ENCODE data around the gene ATP2A1. TPM values are rescaled to one million over a fixed set of nuclear protein-coding genes. Genes with fewer than 3 reads are reported as not detected.

The ATP2A1 gene
- total RNA-seq, 1 experiment from 2014 or later, result 10.7 TPM

DNA sequence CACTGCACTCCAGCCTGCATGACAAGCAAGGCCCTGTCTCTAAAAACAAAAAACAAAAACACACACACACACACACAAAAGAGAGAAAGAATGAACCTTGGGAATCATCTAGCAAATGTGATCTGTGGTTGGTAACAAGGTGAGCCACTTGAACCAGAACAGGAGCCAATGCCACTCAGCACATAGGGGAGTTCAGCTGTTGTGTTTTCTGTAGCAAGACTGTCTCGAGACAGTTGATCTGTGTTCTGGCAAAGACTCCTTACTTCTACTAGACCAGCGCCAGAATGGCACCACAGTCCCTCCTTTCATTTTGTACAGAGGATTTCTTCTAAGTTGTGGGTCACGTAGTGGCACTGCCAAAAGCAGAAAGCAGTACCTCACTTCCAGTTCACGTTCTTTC lies 20.7 kb downstream of the ATP2A1 start:
- Histone ChIP-seq H3K27ac (no peak overlapping the region), H4K20me1 (ENCODE audit: insufficient read depth) (no peaks in the 10 kb centered on the region)

DNA sequence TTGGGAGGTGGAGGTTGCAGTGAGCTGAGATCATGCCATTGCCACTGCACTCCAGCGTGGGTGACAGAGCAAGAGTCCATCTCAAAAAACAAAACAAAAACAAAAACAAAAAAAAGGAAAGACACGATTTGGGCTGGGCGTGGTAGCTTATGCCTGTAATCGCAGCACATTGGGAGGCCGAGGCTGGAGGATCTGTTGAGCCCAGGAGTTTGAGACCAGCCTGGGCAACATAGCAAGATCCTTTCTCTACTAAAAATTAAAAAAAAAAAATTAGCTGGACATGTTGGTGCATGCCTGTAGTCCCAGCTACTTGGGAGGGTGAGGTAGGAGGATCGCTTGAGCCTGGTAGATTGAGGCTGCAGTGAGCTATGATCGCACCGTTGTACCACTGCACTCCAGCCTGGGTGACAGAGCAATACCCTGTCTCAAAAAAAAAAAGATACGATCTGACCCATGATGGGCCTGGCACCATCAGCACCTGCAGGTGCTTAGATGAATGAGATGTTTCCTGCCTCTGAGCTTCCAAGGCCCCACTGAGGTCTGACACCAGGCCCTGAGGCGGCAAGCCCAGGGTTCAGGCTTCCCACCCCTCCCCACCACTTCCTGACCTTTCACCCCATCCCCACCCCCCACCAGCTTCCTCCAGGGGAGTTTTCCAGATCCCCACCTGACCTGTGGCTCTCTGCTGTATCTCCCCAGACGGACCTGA lies 21.7 kb downstream of the ATP2A1 start:
- H3K9me3 ChIP-seq (ENCODE audit: insufficient read depth, low read depth), result no peaks in the 10 kb centered on the region
- POLR2A ChIA-PET (ENCODE audit: unreplicated experiment), result interaction anchor here (0.6 kb wide), 1 partner anchor 26 kb away, joined by 5 read pairs; no protein-coding TSS in a partner anchor
- H3K9me2 ChIP-seq (ENCODE audit: insufficient read depth), result no peaks in the 10 kb centered on the region
- no peak overlapping the region for H3K4me2 ChIP-seq
- CTCF ChIA-PET, result interaction anchor here (0.7 kb wide), 1 partner anchor 45 kb away, joined by 6 read pairs; no protein-coding TSS in a partner anchor
- no peaks in the 10 kb centered on the region for H3K79me2 ChIP-seq (ENCODE audit: low read depth)
- H2AFZ ChIP-seq, result no peak overlapping the region
- TF ChIP-seq, protein P1, sequence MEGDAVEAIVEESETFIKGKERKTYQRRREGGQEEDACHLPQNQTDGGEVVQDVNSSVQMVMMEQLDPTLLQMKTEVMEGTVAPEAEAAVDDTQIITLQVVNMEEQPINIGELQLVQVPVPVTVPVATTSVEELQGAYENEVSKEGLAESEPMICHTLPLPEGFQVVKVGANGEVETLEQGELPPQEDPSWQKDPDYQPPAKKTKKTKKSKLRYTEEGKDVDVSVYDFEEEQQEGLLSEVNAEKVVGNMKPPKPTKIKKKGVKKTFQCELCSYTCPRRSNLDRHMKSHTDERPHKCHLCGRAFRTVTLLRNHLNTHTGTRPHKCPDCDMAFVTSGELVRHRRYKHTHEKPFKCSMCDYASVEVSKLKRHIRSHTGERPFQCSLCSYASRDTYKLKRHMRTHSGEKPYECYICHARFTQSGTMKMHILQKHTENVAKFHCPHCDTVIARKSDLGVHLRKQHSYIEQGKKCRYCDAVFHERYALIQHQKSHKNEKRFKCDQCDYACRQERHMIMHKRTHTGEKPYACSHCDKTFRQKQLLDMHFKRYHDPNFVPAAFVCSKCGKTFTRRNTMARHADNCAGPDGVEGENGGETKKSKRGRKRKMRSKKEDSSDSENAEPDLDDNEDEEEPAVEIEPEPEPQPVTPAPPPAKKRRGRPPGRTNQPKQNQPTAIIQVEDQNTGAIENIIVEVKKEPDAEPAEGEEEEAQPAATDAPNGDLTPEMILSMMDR (conservative IDR thresholded peaks at IDR 0.05), result no peak
- TF ChIP-seq EZH2 (IDR thresholded peaks at IDR 0.05; ENCODE audit: low read depth), result no peak
- BruUV-seq (replicated peaks), result no TSS peak
- no peaks in the 10 kb centered on the region; the same call in 1 of the 2 replicates for H3F3A ChIP-seq (ENCODE audit: insufficient read depth, low read depth)
- H3K27ac ChIP-seq, result no peak overlapping the region
- no peak for DNase-seq
- no peaks in the 10 kb centered on the region for H4K20me1 ChIP-seq (ENCODE audit: insufficient read depth)
- H3K36me3 ChIP-seq (ENCODE audit: low read depth), result no peaks in the 10 kb centered on the region
- H3K4me1 ChIP-seq (replicated peaks; ENCODE audit: insufficient read depth), result no peaks in the 10 kb centered on the region
- H3K27me3 ChIP-seq (ENCODE audit: insufficient read depth, low read depth), result no peaks in the 10 kb centered on the region
- H3K4me3 ChIP-seq, result no peak overlapping the region
- intact Hi-C loops (cut with micrococcal nuclease; ENCODE audit: unreplicated experiment), result no loop called here

More for the DNA sequence above, 20.7 kb downstream of the ATP2A1 start:
- BruUV-seq (replicated peaks), result no TSS peak
- ChIA-PET POLR2A (ENCODE audit: unreplicated experiment) (no interaction called here), CTCF (no interaction called here)
- intact Hi-C loops (cut with micrococcal nuclease; ENCODE audit: unreplicated experiment), result no loop called here
- Histone ChIP-seq H3K9me2 (ENCODE audit: insufficient read depth) (no peaks in the 10 kb centered on the region), H3K79me2 (ENCODE audit: low read depth) (no peaks in the 10 kb centered on the region), H3F3A (ENCODE audit: insufficient read depth, low read depth) (no peaks in the 10 kb centered on the region; the same call in 1 of the 2 replicates), H3K4me1 (replicated peaks; ENCODE audit: insufficient read depth) (no peaks in the 10 kb centered on the region), H3K4me3 (no peak overlapping the region), H3K9me3 (ENCODE audit: insufficient read depth, low read depth) (no peaks in the 10 kb centered on the region), H3K36me3 (ENCODE audit: low read depth) (no peaks in the 10 kb centered on the region), H3K27me3 (ENCODE audit: insufficient read depth, low read depth) (no peaks in the 10 kb centered on the region), H3K4me2 (no peak overlapping the region), H2AFZ (no peak overlapping the region)
- TF ChIP-seq, protein P1 (conservative IDR thresholded peaks at IDR 0.05), result no peak
- TF ChIP-seq EZH2 (IDR thresholded peaks at IDR 0.05; ENCODE audit: low read depth), result no peak
- no peak for DNase-seq

DNA sequence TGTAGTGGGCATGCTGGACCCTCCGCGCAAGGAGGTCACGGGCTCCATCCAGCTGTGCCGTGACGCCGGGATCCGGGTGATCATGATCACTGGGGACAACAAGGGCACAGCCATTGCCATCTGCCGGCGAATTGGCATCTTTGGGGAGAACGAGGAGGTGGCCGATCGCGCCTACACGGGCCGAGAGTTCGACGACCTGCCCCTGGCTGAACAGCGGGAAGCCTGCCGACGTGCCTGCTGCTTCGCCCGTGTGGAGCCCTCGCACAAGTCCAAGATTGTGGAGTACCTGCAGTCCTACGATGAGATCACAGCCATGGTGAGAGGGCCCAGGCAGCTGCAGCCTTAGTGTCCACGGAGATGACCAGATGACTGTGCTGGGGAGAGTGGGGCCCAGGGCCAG lies 22.3 kb downstream of the ATP2A1 start:
- CTCF ChIA-PET, result no interaction called here
- no peaks in the 10 kb centered on the region for H3K9me2 ChIP-seq (ENCODE audit: insufficient read depth)
- no peaks in the 10 kb centered on the region for H3K79me2 ChIP-seq (ENCODE audit: low read depth)
- BruUV-seq (replicated peaks), result no TSS peak
- H4K20me1 ChIP-seq (ENCODE audit: insufficient read depth), result no peaks in the 10 kb centered on the region
- no peaks in the 10 kb centered on the region for H3K36me3 ChIP-seq (ENCODE audit: low read depth)
- TF ChIP-seq, protein P1 (conservative IDR thresholded peaks at IDR 0.05), result no peak
- no peak for TF ChIP-seq EZH2 (IDR thresholded peaks at IDR 0.05; ENCODE audit: low read depth)
- no peak overlapping the region for H2AFZ ChIP-seq
- no peaks in the 10 kb centered on the region for H3K9me3 ChIP-seq (ENCODE audit: insufficient read depth, low read depth)
- H3K27me3 ChIP-seq (ENCODE audit: insufficient read depth, low read depth), result no peaks in the 10 kb centered on the region
- no peak for DNase-seq
- no peaks in the 10 kb centered on the region for H3F3A ChIP-seq (ENCODE audit: insufficient read depth, low read depth)
- POLR2A ChIA-PET (ENCODE audit: unreplicated experiment), result interaction anchor here (0.9 kb wide), 1 partner anchor 37 kb away, joined by 3 read pairs; the partner anchor contains the start of gene SH2B1
- intact Hi-C loops (cut with micrococcal nuclease; ENCODE audit: unreplicated experiment), result no loop called here
- H3K4me2 ChIP-seq, result no peak overlapping the region
- no peak overlapping the region for H3K27ac ChIP-seq
- no peaks in the 10 kb centered on the region for H3K4me1 ChIP-seq (replicated peaks; ENCODE audit: insufficient read depth)
- no peak overlapping the region for H3K4me3 ChIP-seq
